Measurements from ENCODE around the gene NEB.

NEB gene

GRCh38 chr2:151664520-151664919 lies 69.8 kb downstream of the NEB start:
- Histone ChIP-seq H4K8ac (ENCODE audit: low read depth, low read length) (no peak overlapping the region), H3K4ac (ENCODE audit: low read depth, low read length) (no peak overlapping the region), H2BK5ac (ENCODE audit: low read length) (no peak overlapping the region), H2AK5ac (ENCODE audit: low read length) (no peak overlapping the region), H3K27me3 (ENCODE audit: insufficient read depth, low read length, poor library complexity) (no peaks in the 10 kb centered on the region), H3K4me3 (ENCODE audit: low read length) (no peak overlapping the region), H3K18ac (ENCODE audit: low read length) (no peak overlapping the region), H2BK120ac (ENCODE audit: low read depth, low read length) (no peak overlapping the region), H3K4me2 (ENCODE audit: low read length) (no peak overlapping the region), H3K36me3 (ENCODE audit: control insufficient read depth, insufficient read depth, low read length) (no peaks in the 10 kb centered on the region), H3K27ac (ENCODE audit: low read depth, low read length) (no peak overlapping the region), H3K9ac (ENCODE audit: low read length) (no peak overlapping the region), H3K79me2 (ENCODE audit: control insufficient read depth, insufficient read depth, low read length) (no peaks in the 10 kb centered on the region), H3K4me1 (ENCODE audit: control insufficient read depth, low read depth, low read length) (no peaks in the 10 kb centered on the region), H3K79me1 (ENCODE audit: low read length) (no peaks in the 10 kb centered on the region), H3K23ac (ENCODE audit: low read length) (no peak overlapping the region), H3K56ac (ENCODE audit: low read length) (no peak overlapping the region), H2BK15ac (replicated peaks; ENCODE audit: low read depth) (no peak overlapping the region), H4K5ac (ENCODE audit: low read length) (no peak overlapping the region)
- WGBS (ENCODE audit: extremely low coverage, insufficient coverage, low lambda C conversion rate), result no CpG with 5 or more reads among the region's 1 CpG
- no peak for DNase-seq

DNA sequence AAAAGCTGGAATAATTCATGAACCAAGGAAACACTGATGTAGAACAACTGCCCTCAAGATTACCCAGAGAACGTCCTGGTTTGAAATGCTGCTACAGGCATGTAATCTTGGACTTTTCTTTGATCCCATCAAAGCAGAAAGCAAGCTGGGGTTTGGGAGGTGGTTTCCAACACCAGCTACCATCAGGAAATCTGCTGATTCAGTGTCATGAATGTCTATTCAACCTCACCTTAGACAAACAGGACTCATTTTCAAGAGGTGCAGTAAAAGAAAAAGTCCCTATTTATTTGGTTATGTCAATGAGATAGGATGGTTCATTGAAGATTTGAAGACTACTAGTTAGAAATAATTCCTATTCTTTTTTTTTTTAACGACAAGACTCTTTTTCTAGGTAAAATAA lies 72.7 kb downstream of the NEB start:
- H3K4ac ChIP-seq (ENCODE audit: low read depth, low read length), result no peak overlapping the region
- no peak overlapping the region for H3K56ac ChIP-seq (ENCODE audit: low read length)
- H4K8ac ChIP-seq (ENCODE audit: low read depth, low read length), result no peak overlapping the region
- H2AK5ac ChIP-seq (ENCODE audit: low read length), result no peak overlapping the region
- no peak overlapping the region for H3K9ac ChIP-seq (ENCODE audit: low read length)
- no peak overlapping the region for H3K23ac ChIP-seq (ENCODE audit: low read length)
- H2BK120ac ChIP-seq (ENCODE audit: low read depth, low read length), result no peak overlapping the region
- H2BK5ac ChIP-seq (ENCODE audit: low read length), result no peak overlapping the region
- H3K18ac ChIP-seq (ENCODE audit: low read length), result no peak overlapping the region
- no peaks in the 10 kb centered on the region for H3K27me3 ChIP-seq (ENCODE audit: insufficient read depth, low read length, poor library complexity)
- no peaks in the 10 kb centered on the region for H3K36me3 ChIP-seq (ENCODE audit: control insufficient read depth, insufficient read depth, low read length)
- no peaks in the 10 kb centered on the region for H3K4me1 ChIP-seq (ENCODE audit: control insufficient read depth, low read depth, low read length)
- no peak overlapping the region for H3K4me2 ChIP-seq (ENCODE audit: low read length)
- H4K5ac ChIP-seq (ENCODE audit: low read length), result no peak overlapping the region
- H3K4me3 ChIP-seq (ENCODE audit: low read length), result no peak overlapping the region
- no CpG with 5 or more reads among the region's 2 CpGs for WGBS (ENCODE audit: extremely low coverage, insufficient coverage, low lambda C conversion rate)
- H2BK15ac ChIP-seq (replicated peaks; ENCODE audit: low read depth), result no peak overlapping the region
- no peak for DNase-seq
- no peaks in the 10 kb centered on the region for H3K79me1 ChIP-seq (ENCODE audit: low read length)
- no peaks in the 10 kb centered on the region for H3K79me2 ChIP-seq (ENCODE audit: control insufficient read depth, insufficient read depth, low read length)
- H3K27ac ChIP-seq (ENCODE audit: low read depth, low read length), result no peak overlapping the region

DNA sequence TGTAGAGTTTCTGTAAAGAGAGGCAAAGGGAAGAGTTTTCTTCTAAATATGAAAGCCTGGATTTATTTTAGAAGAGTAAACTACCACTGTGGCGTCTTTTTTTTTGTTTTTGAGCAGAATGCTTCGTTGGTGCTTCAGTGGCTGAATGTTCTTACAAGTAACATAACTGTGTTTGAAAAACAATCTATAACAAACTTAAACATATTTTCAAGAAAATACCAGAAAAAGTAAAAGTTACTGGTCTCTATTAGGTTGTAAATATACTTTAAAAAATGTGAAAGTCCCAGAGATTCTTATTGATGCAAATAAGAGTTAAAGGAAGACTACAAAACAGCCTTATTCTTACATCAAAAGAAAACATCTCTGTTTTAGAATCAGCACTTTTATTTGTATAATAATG lies 76.2 kb downstream of the NEB start:
- Histone ChIP-seq H3K4me2 (ENCODE audit: low read length) (no peak overlapping the region), H3K23ac (ENCODE audit: low read length) (no peak overlapping the region), H2AK5ac (ENCODE audit: low read length) (no peak overlapping the region), H3K4me3 (ENCODE audit: low read length) (no peak overlapping the region), H2BK5ac (ENCODE audit: low read length) (no peak overlapping the region), H3K36me3 (ENCODE audit: control insufficient read depth, insufficient read depth, low read length) (no peaks in the 10 kb centered on the region), H2BK120ac (ENCODE audit: low read depth, low read length) (no peak overlapping the region), H3K4me1 (ENCODE audit: control insufficient read depth, low read depth, low read length) (no peaks in the 10 kb centered on the region), H4K8ac (ENCODE audit: low read depth, low read length) (no peak overlapping the region), H3K4ac (ENCODE audit: low read depth, low read length) (no peak overlapping the region), H3K18ac (ENCODE audit: low read length) (no peak overlapping the region), H4K5ac (ENCODE audit: low read length) (no peak overlapping the region), H3K9ac (ENCODE audit: low read length) (no peak overlapping the region), H3K79me2 (ENCODE audit: control insufficient read depth, insufficient read depth, low read length) (no peaks in the 10 kb centered on the region), H3K27ac (ENCODE audit: low read depth, low read length) (no peak overlapping the region), H3K79me1 (ENCODE audit: low read length) (no peaks in the 10 kb centered on the region), H3K27me3 (ENCODE audit: insufficient read depth, low read length, poor library complexity) (no peaks in the 10 kb centered on the region), H2BK15ac (replicated peaks; ENCODE audit: low read depth) (no peak overlapping the region), H3K56ac (ENCODE audit: low read length) (no peak overlapping the region)
- no CpG with 5 or more reads among the region's 2 CpGs for WGBS (ENCODE audit: extremely low coverage, insufficient coverage, low lambda C conversion rate)
- DNase-seq, result no peak

DNA sequence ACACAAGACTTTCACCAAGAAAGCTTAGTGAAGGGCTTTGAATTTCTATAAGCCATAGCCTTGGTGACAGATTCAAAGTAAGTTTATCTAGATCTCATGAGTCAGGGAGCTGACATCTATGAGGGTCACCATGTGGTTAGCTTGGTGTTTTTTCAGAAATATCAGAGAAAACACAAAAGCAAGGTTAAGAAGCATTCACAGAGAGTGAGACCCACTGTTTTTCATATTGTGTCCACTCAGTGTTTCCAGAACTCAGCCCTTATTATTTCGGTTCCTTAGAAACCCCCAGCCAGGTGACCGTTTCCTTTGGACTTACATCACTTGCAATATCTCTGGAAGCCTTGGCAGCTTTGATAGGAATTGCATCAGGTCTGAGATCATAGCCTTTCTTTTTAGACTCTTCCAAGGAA lies 76.6 kb downstream of the NEB start:
- H3K4me3 ChIP-seq (ENCODE audit: low read length), result no peak overlapping the region
- no peak overlapping the region for H3K23ac ChIP-seq (ENCODE audit: low read length)
- no peak overlapping the region for H4K8ac ChIP-seq (ENCODE audit: low read depth, low read length)
- H2BK120ac ChIP-seq (ENCODE audit: low read depth, low read length), result no peak overlapping the region
- H2BK15ac ChIP-seq (replicated peaks; ENCODE audit: low read depth), result no peak overlapping the region
- H3K4ac ChIP-seq (ENCODE audit: low read depth, low read length), result no peak overlapping the region
- H3K79me2 ChIP-seq (ENCODE audit: control insufficient read depth, insufficient read depth, low read length), result no peaks in the 10 kb centered on the region
- H3K36me3 ChIP-seq (ENCODE audit: control insufficient read depth, insufficient read depth, low read length), result no peaks in the 10 kb centered on the region
- no CpG with 5 or more reads among the region's 2 CpGs for WGBS (ENCODE audit: extremely low coverage, insufficient coverage, low lambda C conversion rate)
- H4K5ac ChIP-seq (ENCODE audit: low read length), result no peak overlapping the region
- no peak overlapping the region for H2AK5ac ChIP-seq (ENCODE audit: low read length)
- H2BK5ac ChIP-seq (ENCODE audit: low read length), result no peak overlapping the region
- no peaks in the 10 kb centered on the region for H3K27me3 ChIP-seq (ENCODE audit: insufficient read depth, low read length, poor library complexity)
- H3K9ac ChIP-seq (ENCODE audit: low read length), result no peak overlapping the region
- H3K56ac ChIP-seq (ENCODE audit: low read length), result no peak overlapping the region
- DNase-seq, result no peak
- no peak overlapping the region for H3K18ac ChIP-seq (ENCODE audit: low read length)
- H3K4me1 ChIP-seq (ENCODE audit: control insufficient read depth, low read depth, low read length), result no peaks in the 10 kb centered on the region
- H3K79me1 ChIP-seq (ENCODE audit: low read length), result no peaks in the 10 kb centered on the region
- no peak overlapping the region for H3K4me2 ChIP-seq (ENCODE audit: low read length)
- no peak overlapping the region for H3K27ac ChIP-seq (ENCODE audit: low read depth, low read length)

DNA sequence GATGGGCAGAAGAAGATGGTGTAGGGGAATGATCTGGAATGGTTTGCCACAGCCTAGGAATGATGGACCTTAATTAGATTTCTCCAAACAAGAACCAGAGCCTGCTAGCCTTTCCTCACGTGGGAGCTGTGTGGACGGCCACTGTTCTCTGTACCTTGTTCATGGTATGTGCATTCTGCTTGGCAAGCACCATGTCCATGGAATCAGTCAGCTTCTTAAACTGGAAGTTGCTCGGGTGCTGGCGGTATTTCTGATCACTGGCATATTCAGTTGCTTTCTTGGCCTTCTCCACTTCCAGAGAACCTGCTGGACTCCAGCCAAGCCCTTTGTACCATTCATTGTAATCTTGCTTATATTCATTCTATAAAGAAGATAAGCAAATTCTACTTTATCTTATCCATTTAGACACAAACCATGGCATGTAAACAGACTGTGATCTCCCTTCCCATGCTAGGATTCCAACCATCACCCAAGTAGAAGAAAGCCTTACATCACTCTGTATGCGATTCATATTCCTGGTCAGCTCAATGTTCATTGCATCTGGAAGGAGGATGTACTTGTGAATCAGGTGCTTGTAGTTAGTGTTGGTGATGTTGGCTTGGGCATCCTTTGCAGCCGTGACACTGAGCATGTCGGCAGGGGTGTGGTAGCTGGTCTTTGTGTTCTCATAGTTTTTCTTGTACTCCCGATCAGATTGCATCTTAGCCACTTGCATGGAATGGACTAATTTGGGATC lies 78.4 kb downstream of the NEB start:
- no peak overlapping the region for H4K8ac ChIP-seq (ENCODE audit: low read depth, low read length)
- H3K27ac ChIP-seq (ENCODE audit: low read depth, low read length), result no peak overlapping the region
- no peak overlapping the region for H3K4ac ChIP-seq (ENCODE audit: low read depth, low read length)
- H2BK5ac ChIP-seq (ENCODE audit: low read length), result no peak overlapping the region
- no peaks in the 10 kb centered on the region for H3K27me3 ChIP-seq (ENCODE audit: insufficient read depth, low read length, poor library complexity)
- no peaks in the 10 kb centered on the region for H3K4me1 ChIP-seq (ENCODE audit: control insufficient read depth, low read depth, low read length)
- no CpG with 5 or more reads among the region's 8 CpGs for WGBS (ENCODE audit: extremely low coverage, insufficient coverage, low lambda C conversion rate)
- H2BK15ac ChIP-seq (replicated peaks; ENCODE audit: low read depth), result no peak overlapping the region
- H3K23ac ChIP-seq (ENCODE audit: low read length), result no peak overlapping the region
- H2AK5ac ChIP-seq (ENCODE audit: low read length), result no peak overlapping the region
- H3K9ac ChIP-seq (ENCODE audit: low read length), result no peak overlapping the region
- H3K18ac ChIP-seq (ENCODE audit: low read length), result no peak overlapping the region
- H3K4me2 ChIP-seq (ENCODE audit: low read length), result no peak overlapping the region
- H3K56ac ChIP-seq (ENCODE audit: low read length), result no peak overlapping the region
- no peaks in the 10 kb centered on the region for H3K36me3 ChIP-seq (ENCODE audit: control insufficient read depth, insufficient read depth, low read length)
- DNase-seq, result no peak
- no peak overlapping the region for H4K5ac ChIP-seq (ENCODE audit: low read length)
- no peaks in the 10 kb centered on the region for H3K79me2 ChIP-seq (ENCODE audit: control insufficient read depth, insufficient read depth, low read length)
- H3K79me1 ChIP-seq (ENCODE audit: low read length), result no peaks in the 10 kb centered on the region
- no peak overlapping the region for H3K4me3 ChIP-seq (ENCODE audit: low read length)
- H2BK120ac ChIP-seq (ENCODE audit: low read depth, low read length), result no peak overlapping the region

- no peak for DNase-seq
- H3K4me1 ChIP-seq (ENCODE audit: control insufficient read depth, low read depth, low read length), result no peaks in the 10 kb centered on the region
- no peak overlapping the region for H3K18ac ChIP-seq (ENCODE audit: low read length)
- H3K9ac ChIP-seq (ENCODE audit: low read length), result no peak overlapping the region
- no peak overlapping the region for H3K56ac ChIP-seq (ENCODE audit: low read length)
- H3K36me3 ChIP-seq (ENCODE audit: control insufficient read depth, insufficient read depth, low read length), result no peaks in the 10 kb centered on the region
- no peak overlapping the region for H3K27ac ChIP-seq (ENCODE audit: low read depth, low read length)
- no peak overlapping the region for H3K23ac ChIP-seq (ENCODE audit: low read length)
- H2BK15ac ChIP-seq (replicated peaks; ENCODE audit: low read depth), result no peak overlapping the region
- no peak overlapping the region for H2AK5ac ChIP-seq (ENCODE audit: low read length)
- H2BK120ac ChIP-seq (ENCODE audit: low read depth, low read length), result no peak overlapping the region
- no peak overlapping the region for H4K8ac ChIP-seq (ENCODE audit: low read depth, low read length)
- H3K79me1 ChIP-seq (ENCODE audit: low read length), result no peaks in the 10 kb centered on the region
- H3K27me3 ChIP-seq (ENCODE audit: insufficient read depth, low read length, poor library complexity), result no peaks in the 10 kb centered on the region
- H2BK5ac ChIP-seq (ENCODE audit: low read length), result no peak overlapping the region
- no peak overlapping the region for H3K4me2 ChIP-seq (ENCODE audit: low read length)
- no peaks in the 10 kb centered on the region for H3K79me2 ChIP-seq (ENCODE audit: control insufficient read depth, insufficient read depth, low read length)
- no peak overlapping the region for H3K4me3 ChIP-seq (ENCODE audit: low read length)
- H3K4ac ChIP-seq (ENCODE audit: low read depth, low read length), result no peak overlapping the region
- H4K5ac ChIP-seq (ENCODE audit: low read length), result no peak overlapping the region
Observed at GRCh38 chr2:151654891-151655290, 79.4 kb downstream of the NEB start.

Measured in mesendoderm (in vitro differentiated cells).